Upper lobe of left lung (tissue), 6 donors: ENCODE measurements around the gene PRICKLE3. TPM values are rescaled to one million over a fixed set of nuclear protein-coding genes. Genes with fewer than 3 reads are reported as not detected.
"Not testable (repeated sequence)": the region's sequence is repeated elsewhere in the genome, so short reads cannot be mapped to it uniquely, and the experiment has no call there.

ENCODE experiments used
- ATAC-seq, 2 donors: fragments of 200-7000 bp; cut with Tn5 transposase; one replicate each; pipeline ENCODE4 v1.9.1; 2022; ENCODE audit warnings: mild to moderate bottlenecking in 2 of 2, moderate library complexity in 2 of 2; ENCODE audit not compliant: low FRiP score in 2 of 2
- DNase-seq, 2 donors: peaks; one replicate each; pipeline ENCODE4 v3.0.0-alpha.2; 2019 to 2020
- H3K27ac ChIP-seq, 4 donors: fragments of 200-600 bp; sonication (generic); one replicate each; pipeline ENCODE4 v1.5.1; 2016 to 2019
- H3K27me3 ChIP-seq, 4 donors: fragments of 200-600 bp; sonication (generic); one replicate each; pipeline ENCODE4 v1.5.1; 2017 to 2019
- H3K36me3 ChIP-seq, 4 donors: fragments of 200-600 bp; sonication (generic); one replicate each; pipeline ENCODE4 v1.5.1; 2016 to 2019
- H3K4me1 ChIP-seq, 4 donors: fragments of 200-600 bp; sonication (generic); one replicate each; pipeline ENCODE4 v1.5.1; 2018 to 2019
- H3K4me3 ChIP-seq, 4 donors: fragments of 200-600 bp; sonication (generic); one replicate each; pipeline ENCODE4 v1.5.1; 2017 to 2019; ENCODE audit warnings: mild to moderate bottlenecking in 2 of 4, moderate library complexity in 1 of 4
- H3K9me3 ChIP-seq, 4 donors: fragments of 200-600 bp; sonication (generic); one replicate each; pipeline ENCODE4 v1.5.1; 2018 to 2019
- CTCF ChIP-seq, 6 experiments: fragments of 450-650 bp in 4 of 6; fragments of 200-600 bp in 2 of 6; sonication (generic) in 2 of 6; IDR thresholded peaks; one replicate each; pipeline ENCODE4 v1.5.1; 2016 to 2019; ENCODE audit warnings: antibody characterized with exemption in 6 of 6
- EP300 ChIP-seq, 4 donors: sonication (generic); formaldehyde crosslinking; IDR thresholded peaks; one replicate each; pipeline ENCODE4 v1.5.1; 2017; ENCODE audit warnings: antibody characterized with exemption in 4 of 4, control low read depth in 2 of 4
- POLR2A ChIP-seq, 4 donors: fragments of 450-650 bp; IDR thresholded peaks; one replicate each; pipeline ENCODE4 v1.5.1; 2016 to 2017; ENCODE audit warnings: antibody characterized with exemption in 4 of 4, mild to moderate bottlenecking in 2 of 4
- POLR2AphosphoS5 ChIP-seq, 2 donors: sonication (generic); formaldehyde crosslinking; IDR thresholded peaks; one replicate each; pipeline ENCODE4 v1.5.1; 2017; ENCODE audit warnings: antibody characterized with exemption in 2 of 2
- WGBS, 2 donors: methylation state at CpG; one replicate each; pipeline ENCODE4 v1.1.5; 2017 to 2018; 5-methylcytosine and 5-hydroxymethylcytosine counted together
- total RNA-seq, 6 donors: library from RNA; depleted of rRNA in 4 of 6; stranded (reverse); fragments of >200 nt in 4 of 6; gene quantifications; one replicate each; pipeline versions ENCODE4 v1.1.0 to v1.2.1, GENCODE V29; 2016 to 2021
- donor health status: DM: no; HTN: no; CAD: no; lungs with moderate emphysema.
- donor health status: DM: no; HTN: yes; CAD: no; lungs with severe emphysema.

Gene PRICKLE3
- total RNA-seq, 6 donors from 2014 or later: 14.4 to 43.0 (median 19.7) TPM

GRCh38 chrX:49174723-49175122 lies 11.4 kb downstream of the PRICKLE3 start:
- peaks cover 0 to 49% (median 18%) of the 10 kb centered on the region in 4 donors for H3K36me3 ChIP-seq
- no peak overlapping the region for H3K27ac ChIP-seq
- TF ChIP-seq POLR2A (IDR thresholded peaks at IDR 0.05): no peak
- TF ChIP-seq POLR2AphosphoS5 (IDR thresholded peaks at IDR 0.05): no peak
- TF ChIP-seq EP300 (IDR thresholded peaks at IDR 0.05): no peak
- no peak for TF ChIP-seq CTCF (IDR thresholded peaks at IDR 0.05)
- no peaks in the 10 kb centered on the region for H3K27me3 ChIP-seq
- H3K4me1 ChIP-seq: peaks cover 3 to 11% (median 5%) of the 10 kb centered on the region in 4 donors
- WGBS, 2 donors: 71 to 76% methylated on average over 2 to 3 of the region's 3 CpGs
- no peak overlapping the region for H3K4me3 ChIP-seq
- H3K9me3 ChIP-seq: peaks cover 0 to 5% (median 0%) of the 10 kb centered on the region in 4 donors
- no peak for DNase-seq
- ATAC-seq: no peak

- WGBS, 2 donors: 86 to 100% methylated on average over 2 to 8 of the region's 8 CpGs
- H3K9me3 ChIP-seq, DNase-seq, H3K27me3 ChIP-seq, ATAC-seq: not testable (repeated sequence)
- Histone ChIP-seq H3K4me3 (peak overlapping the region in 1 of 4 donors; percentile 75), H3K36me3 (peaks cover 0 to 38% (median 14%) of the 10 kb centered on the region in 4 donors), H3K27ac (peak overlapping the region in 2 of 4 donors; percentile 88 to 90), H3K4me1 (peaks cover 3 to 11% (median 5%) of the 10 kb centered on the region in 4 donors)
These were observed 12.6 kb downstream of the PRICKLE3 start for GRCh38 chrX:49173544-49173943.

- peak; percentile 76 to 89 for ATAC-seq
- peak overlapping the region; percentile 82 to 93 (median 89) for H3K27ac ChIP-seq
- WGBS, 2 donors: 2 to 38% methylated on average over 9 to 35 of the region's 37 CpGs
- H3K4me1 ChIP-seq: peaks cover 9 to 17% (median 13%) of the 10 kb centered on the region in 4 donors
- peaks cover 0 to 28% (median 9%) of the 10 kb centered on the region in 4 donors for H3K36me3 ChIP-seq
- H3K27me3 ChIP-seq: no peaks in the 10 kb centered on the region
- H3K9me3 ChIP-seq: peaks cover 0 to 5% (median 0%) of the 10 kb centered on the region in 4 donors
- peak; percentile 89 to 93 for DNase-seq
- H3K4me3 ChIP-seq: peak overlapping the region; percentile 38 to 75 (median 58)
- no peak for TF ChIP-seq EP300 (IDR thresholded peaks at IDR 0.05)
- peak in 1 of 4 donors; percentile 16 for TF ChIP-seq POLR2A (IDR thresholded peaks at IDR 0.05)
- no peak for TF ChIP-seq CTCF (IDR thresholded peaks at IDR 0.05)
- peak in 1 of 2 donors; percentile 50 for TF ChIP-seq POLR2AphosphoS5 (IDR thresholded peaks at IDR 0.05)
These were observed 13.8 kb downstream of the PRICKLE3 start for GRCh38 chrX:49172280-49172780.

- DNase-seq: peak; percentile 67 to 89
- peaks cover 0 to 5% (median 0%) of the 10 kb centered on the region in 4 donors for H3K9me3 ChIP-seq
- 0 to 29% methylated on average over 5 to 34 of the region's 46 CpGs for WGBS, 2 donors
These were observed 14.4 kb downstream of the PRICKLE3 start, which contains the start of gene PLP2 for GRCh38 chrX:49171752-49172279. Gene PLP2, plus strand, starts transcription at chrX:49171898. Its CDS starts 103 bp downstream, at chrX:49172001.

More at GRCh38 chrX:49171752-49172279, 14.4 kb downstream of the PRICKLE3 start, which contains the start of gene PLP2:
- Histone ChIP-seq H3K36me3 (peaks cover 0 to 28% (median 9%) of the 10 kb centered on the region in 4 donors), H3K27me3 (no peaks in the 10 kb centered on the region), H3K4me1 (peaks cover 9 to 15% (median 13%) of the 10 kb centered on the region in 4 donors), H3K27ac (peak within 1 kb of the TSS; percentile 82 to 93 (median 89)), H3K4me3 (peak within 1 kb of the TSS; percentile 38 to 75 (median 58))
- peak; percentile 57 to 58 for TF ChIP-seq POLR2AphosphoS5 (IDR thresholded peaks at IDR 0.05)
- no peak for TF ChIP-seq EP300 (IDR thresholded peaks at IDR 0.05)
- no peak for TF ChIP-seq CTCF (IDR thresholded peaks at IDR 0.05)
- TF ChIP-seq POLR2A (IDR thresholded peaks at IDR 0.05): peak in 1 of 4 donors; percentile 55
- ATAC-seq: peak; percentile 34 to 79
